HG02870 (cell line): ENCODE results near the gene POLR2I.

ENCODE experiments used
- ATAC-seq: cut with Tn5 transposase; IDR thresholded peaks from one replicate; pipeline ENCODE4 v1.9.1; 2021; ENCODE audit warnings: mild to moderate bottlenecking, moderate library complexity; ENCODE audit not compliant: unreplicated experiment

The POLR2I gene

GRCh38 chr19:36064826-36065225 is 49.8 kb downstream of the POLR2I start:
- ATAC-seq, result no peak
